Nucleus accumbens (tissue), 56 donors: Measurements from ENCODE around the gene GALNT17.
"Not testable (repeated sequence)": the region's sequence is repeated elsewhere in the genome, so short reads cannot be mapped to it uniquely, and the experiment has no call there.

Source experiments
- DNase-seq, 56 donors: peaks; one replicate each; lab custom pipeline; 2025; lab: John Stamatoyannopoulos, UW

GALNT17 gene

GRCh38 chr7:71707041-71707440 is 575.1 kb downstream of the GALNT17 start:
- DNase-seq, result no peak

GRCh38 chr7:71708710-71709109 is 576.8 kb downstream of the GALNT17 start:
- DNase-seq, result no peak

GRCh38 chr7:71710442-71710841 is 578.5 kb downstream of the GALNT17 start:
- DNase-seq, result no peak

GRCh38 chr7:71712653-71713180 is 580.8 kb downstream of the GALNT17 start:
- no peak for DNase-seq

GRCh38 chr7:71716690-71717089 is 584.7 kb downstream of the GALNT17 start:
- no peak for DNase-seq

- DNase-seq, result no peak
Measured at GRCh38 chr7:71718563-71718962, 586.6 kb downstream of the GALNT17 start.

- DNase-seq, result no peak
Measured at GRCh38 chr7:71721742-71722141, 589.8 kb downstream of the GALNT17 start.

GRCh38 chr7:71723859-71724258 is 591.9 kb downstream of the GALNT17 start:
- DNase-seq, result no peak

GRCh38 chr7:71727347-71727746 is 595.4 kb downstream of the GALNT17 start:
- DNase-seq, result no peak

GRCh38 chr7:71731740-71732139 is 599.8 kb downstream of the GALNT17 start:
- DNase-seq, result no peak

- DNase-seq, result peak in 51 of 56 donors; percentile 1 to 90 (median 57)
Measured at GRCh38 chr7:71733107-71733870, 601.3 kb downstream of the GALNT17 start.

- peak in 47 of 56 donors; percentile 1 to 84 (median 32) for DNase-seq
Measured at GRCh38 chr7:71735961-71736556, 604.1 kb downstream of the GALNT17 start.

- not testable (repeated sequence) for DNase-seq
Measured at GRCh38 chr7:71737931-71738540, 606.1 kb downstream of the GALNT17 start.

GRCh38 chr7:71739520-71740173 is 607.7 kb downstream of the GALNT17 start:
- DNase-seq, result no peak

GRCh38 chr7:71740174-71740560 is 608.2 kb downstream of the GALNT17 start:
- no peak for DNase-seq

- DNase-seq, result peak in 2 of 56 donors; percentile 0 to 19
Measured at GRCh38 chr7:71746006-71746405, 614.1 kb downstream of the GALNT17 start.

- DNase-seq, result no peak
Measured at GRCh38 chr7:71750290-71750689, 618.3 kb downstream of the GALNT17 start.

- peak in 46 of 56 donors; percentile 0 to 75 (median 35) for DNase-seq
Measured at GRCh38 chr7:71752171-71752935, 620.4 kb downstream of the GALNT17 start.

GRCh38 chr7:71753236-71753635 is 621.3 kb downstream of the GALNT17 start:
- no peak for DNase-seq
